Esophagus (tissue), 2 donors: Measurements from ENCODE around the gene FCHSD2. TPM values are rescaled to one million over a fixed set of nuclear protein-coding genes. Genes with fewer than 3 reads are reported as not detected.

Experiments
- H3K27ac ChIP-seq, 2 donors: one replicate each; pipeline ENCODE4 v1.5.1; 2013; ENCODE audit warnings: low read depth in 2 of 2, mild to moderate bottlenecking in 2 of 2, inconsistent platforms in 1 of 2, low read length in 1 of 2, moderate library complexity in 1 of 2
- H3K27me3 ChIP-seq, 2 donors: one replicate each; pipeline ENCODE4 v1.6.1; 2013; ENCODE audit warnings: low read length in 2 of 2, control low read depth in 1 of 2, mild to moderate bottlenecking in 1 of 2; ENCODE audit not compliant: insufficient read depth in 2 of 2, control insufficient read depth in 1 of 2
- H3K36me3 ChIP-seq, 2 donors: one replicate each; pipeline ENCODE4 v1.6.1; 2013; ENCODE audit warnings: low read length in 1 of 2; ENCODE audit not compliant: control insufficient read depth in 2 of 2, insufficient read depth in 2 of 2
- H3K4me1 ChIP-seq, 2 donors: one replicate each; pipeline ENCODE4 v1.6.1; 2013; ENCODE audit warnings: low read length in 1 of 2; ENCODE audit not compliant: control insufficient read depth in 2 of 2, insufficient read depth in 2 of 2
- H3K4me3 ChIP-seq, 2 donors: one replicate each; pipeline ENCODE4 v1.5.1; 2013; ENCODE audit warnings: low read length in 2 of 2, mild to moderate bottlenecking in 2 of 2, low read depth in 1 of 2, moderate library complexity in 1 of 2
- H3K9me3 ChIP-seq, 2 donors: one replicate each; pipeline ENCODE4 v1.6.1; 2013; ENCODE audit warnings: mild to moderate bottlenecking in 2 of 2, low read depth in 1 of 2, low read length in 1 of 2, moderate library complexity in 1 of 2; ENCODE audit not compliant: control insufficient read depth in 2 of 2, insufficient read depth in 1 of 2
- WGBS, 2 donors: extraction: QIAGEN DNeasy Blood & Tissue Kit; methylation state at CpG; one replicate each; pipeline ENCODE4 v1.1.7; 2013; 5-methylcytosine and 5-hydroxymethylcytosine counted together
- polyA plus RNA-seq, 2 donors: library from polyadenylated mRNA; stranded (reverse); fragments of 200-250 nt; gene quantifications; one replicate each; pipeline ENCODE4 v1.2.3, GENCODE V29; 2013
- donor health status: healthy with polysubstance abuse.
- donor health status: Bipolar disorder and iron deficiency.

FCHSD2 gene
- polyA plus RNA-seq, 2 donors, result 3.7 to 4.7 TPM

- Histone ChIP-seq H3K27me3 (no peaks in the 10 kb centered on the region), H3K9me3 (no peaks in the 10 kb centered on the region), H3K36me3 (no peaks in the 10 kb centered on the region), H3K4me3 (no peak overlapping the region), H3K27ac (no peak overlapping the region), H3K4me1 (no peaks in the 10 kb centered on the region)
- WGBS, 2 donors, result 80 to 83% methylated on average over 1 of the region's 1 CpG
Measured at GRCh38 chr11:72896431-72896830, 245.7 kb downstream of the FCHSD2 start.

GRCh38 chr11:72890881-72891280 lies 251.2 kb downstream of the FCHSD2 start:
- Histone ChIP-seq H3K27me3 (no peaks in the 10 kb centered on the region), H3K27ac (no peak overlapping the region), H3K4me3 (no peak overlapping the region), H3K9me3 (no peaks in the 10 kb centered on the region), H3K36me3 (peaks cover 0 to 5% of the 10 kb centered on the region in 2 donors), H3K4me1 (no peaks in the 10 kb centered on the region)
- WGBS, 2 donors, result 96 to 97% methylated on average over 2 of the region's 2 CpGs

- Histone ChIP-seq H3K27ac (no peak overlapping the region), H3K9me3 (no peaks in the 10 kb centered on the region), H3K4me3 (no peak overlapping the region), H3K27me3 (no peaks in the 10 kb centered on the region), H3K36me3 (peaks cover 0 to 10% of the 10 kb centered on the region in 2 donors), H3K4me1 (no peaks in the 10 kb centered on the region)
Measured at GRCh38 chr11:72886619-72887018, 255.5 kb downstream of the FCHSD2 start.

- H3K27ac ChIP-seq, result no peak overlapping the region
- H3K36me3 ChIP-seq, result peaks cover 0 to 10% of the 10 kb centered on the region in 2 donors
- no peaks in the 10 kb centered on the region for H3K4me1 ChIP-seq
- WGBS, 2 donors, result 85 to 91% methylated on average over 3 of the region's 3 CpGs
- H3K9me3 ChIP-seq, result no peaks in the 10 kb centered on the region
- no peaks in the 10 kb centered on the region for H3K27me3 ChIP-seq
- H3K4me3 ChIP-seq, result no peak overlapping the region
Measured at GRCh38 chr11:72885749-72886609, 256.1 kb downstream of the FCHSD2 start.

- Histone ChIP-seq H3K36me3 (no peaks in the 10 kb centered on the region), H3K9me3 (no peaks in the 10 kb centered on the region), H3K4me3 (no peak overlapping the region), H3K27me3 (no peaks in the 10 kb centered on the region), H3K27ac (no peak overlapping the region), H3K4me1 (no peaks in the 10 kb centered on the region)
- 99 to 100% methylated on average over 3 of the region's 3 CpGs for WGBS, 2 donors
Measured at GRCh38 chr11:72876147-72876546, 266.0 kb downstream of the FCHSD2 start.

- WGBS, 2 donors, result 86 to 88% methylated on average over 1 of the region's 1 CpG
- H3K27ac ChIP-seq, result no peak overlapping the region
- no peaks in the 10 kb centered on the region for H3K4me1 ChIP-seq
- H3K4me3 ChIP-seq, result no peak overlapping the region
- no peaks in the 10 kb centered on the region for H3K27me3 ChIP-seq
- no peaks in the 10 kb centered on the region for H3K9me3 ChIP-seq
- H3K36me3 ChIP-seq, result no peaks in the 10 kb centered on the region
Measured at GRCh38 chr11:72875736-72876135, 266.4 kb downstream of the FCHSD2 start.

GRCh38 chr11:72872012-72872411 lies 270.1 kb downstream of the FCHSD2 start:
- Histone ChIP-seq H3K27ac (no peak overlapping the region), H3K4me1 (no peaks in the 10 kb centered on the region), H3K4me3 (no peak overlapping the region), H3K27me3 (no peaks in the 10 kb centered on the region), H3K9me3 (no peaks in the 10 kb centered on the region), H3K36me3 (no peaks in the 10 kb centered on the region)
- WGBS, 2 donors, result 98 to 100% methylated on average over 1 of the region's 1 CpG

- 72 to 90% methylated on average over 1 of the region's 1 CpG for WGBS, 2 donors
- Histone ChIP-seq H3K27me3 (no peaks in the 10 kb centered on the region), H3K27ac (no peak overlapping the region), H3K4me1 (no peaks in the 10 kb centered on the region), H3K36me3 (no peaks in the 10 kb centered on the region), H3K9me3 (no peaks in the 10 kb centered on the region), H3K4me3 (no peak overlapping the region)
Measured at GRCh38 chr11:72871119-72871518, 271.0 kb downstream of the FCHSD2 start.

GRCh38 chr11:72869831-72870230 lies 272.3 kb downstream of the FCHSD2 start:
- Histone ChIP-seq H3K9me3 (no peaks in the 10 kb centered on the region), H3K4me3 (no peak overlapping the region), H3K27ac (no peak overlapping the region), H3K27me3 (no peaks in the 10 kb centered on the region), H3K4me1 (no peaks in the 10 kb centered on the region), H3K36me3 (no peaks in the 10 kb centered on the region)
- 75 to 85% methylated on average over 4 of the region's 4 CpGs for WGBS, 2 donors

GRCh38 chr11:72867970-72868369 lies 274.1 kb downstream of the FCHSD2 start:
- Histone ChIP-seq H3K9me3 (no peaks in the 10 kb centered on the region), H3K4me3 (no peak overlapping the region)

More at GRCh38 chr11:72867970-72868369, 274.1 kb downstream of the FCHSD2 start:
- 94 to 98% methylated on average over 5 of the region's 5 CpGs for WGBS, 2 donors
- Histone ChIP-seq H3K27me3 (no peaks in the 10 kb centered on the region), H3K27ac (no peak overlapping the region), H3K36me3 (no peaks in the 10 kb centered on the region), H3K4me1 (no peaks in the 10 kb centered on the region)
